ENCODE data around the gene TNRC18.

TNRC18 gene

DNA sequence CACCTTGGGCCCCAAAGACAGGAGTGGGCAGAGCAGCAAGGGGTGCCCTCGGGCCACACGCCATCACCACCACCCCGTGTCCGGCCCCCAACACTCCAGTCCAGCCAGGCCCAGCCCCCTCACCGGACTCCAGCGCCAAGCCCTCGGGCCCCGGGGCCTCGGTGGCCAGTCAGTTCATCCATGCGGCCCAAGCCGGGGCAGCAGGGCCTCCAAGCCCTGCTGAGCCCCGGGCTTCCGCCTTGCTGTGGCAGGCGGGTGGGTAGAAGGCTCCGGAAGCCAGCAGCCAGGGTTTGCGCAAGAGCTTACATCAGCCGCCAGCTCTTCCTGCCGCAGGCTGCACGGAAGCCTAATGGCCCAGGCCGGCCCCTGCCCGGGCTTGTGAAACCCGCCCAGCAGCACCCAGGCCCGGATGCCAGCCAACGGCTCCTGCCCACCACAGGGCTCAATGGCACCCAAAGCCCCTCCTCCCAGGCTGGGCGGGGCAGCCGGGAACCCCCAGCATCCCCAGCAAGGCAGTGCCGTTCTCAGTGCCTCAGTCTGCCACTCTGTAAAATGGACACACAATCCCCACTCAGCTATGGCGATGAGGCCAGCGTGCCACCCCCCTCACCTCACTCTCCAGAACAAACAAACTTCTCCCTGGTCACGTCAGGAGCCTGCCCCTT, 26.5 kb downstream of the TNRC18 start:
- DNase-seq = peak; percentile 80

DNA sequence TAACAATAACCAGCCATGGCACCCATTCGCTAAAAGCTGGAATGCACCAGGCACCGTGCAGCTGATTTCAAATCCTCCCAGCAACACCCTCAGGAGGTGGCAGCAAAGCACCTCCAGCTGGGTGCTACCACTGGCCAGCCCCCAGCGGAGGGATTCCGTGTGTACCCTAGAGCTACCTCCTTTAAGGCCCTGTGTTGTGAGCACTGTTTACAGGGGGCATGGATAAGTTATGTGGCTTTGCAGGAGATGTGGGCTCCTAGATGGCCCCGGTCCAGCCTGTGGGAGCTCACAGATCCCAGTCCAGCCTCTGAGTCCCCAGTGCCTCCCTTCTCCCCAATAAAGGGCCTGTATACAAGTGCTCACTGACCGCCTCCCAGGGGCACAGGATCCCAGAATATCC, 27.1 kb downstream of the TNRC18 start:
- no peak for DNase-seq

GRCh38 chr7:5395246-5395645, 28.4 kb downstream of the TNRC18 start:
- no peak for DNase-seq

DNA sequence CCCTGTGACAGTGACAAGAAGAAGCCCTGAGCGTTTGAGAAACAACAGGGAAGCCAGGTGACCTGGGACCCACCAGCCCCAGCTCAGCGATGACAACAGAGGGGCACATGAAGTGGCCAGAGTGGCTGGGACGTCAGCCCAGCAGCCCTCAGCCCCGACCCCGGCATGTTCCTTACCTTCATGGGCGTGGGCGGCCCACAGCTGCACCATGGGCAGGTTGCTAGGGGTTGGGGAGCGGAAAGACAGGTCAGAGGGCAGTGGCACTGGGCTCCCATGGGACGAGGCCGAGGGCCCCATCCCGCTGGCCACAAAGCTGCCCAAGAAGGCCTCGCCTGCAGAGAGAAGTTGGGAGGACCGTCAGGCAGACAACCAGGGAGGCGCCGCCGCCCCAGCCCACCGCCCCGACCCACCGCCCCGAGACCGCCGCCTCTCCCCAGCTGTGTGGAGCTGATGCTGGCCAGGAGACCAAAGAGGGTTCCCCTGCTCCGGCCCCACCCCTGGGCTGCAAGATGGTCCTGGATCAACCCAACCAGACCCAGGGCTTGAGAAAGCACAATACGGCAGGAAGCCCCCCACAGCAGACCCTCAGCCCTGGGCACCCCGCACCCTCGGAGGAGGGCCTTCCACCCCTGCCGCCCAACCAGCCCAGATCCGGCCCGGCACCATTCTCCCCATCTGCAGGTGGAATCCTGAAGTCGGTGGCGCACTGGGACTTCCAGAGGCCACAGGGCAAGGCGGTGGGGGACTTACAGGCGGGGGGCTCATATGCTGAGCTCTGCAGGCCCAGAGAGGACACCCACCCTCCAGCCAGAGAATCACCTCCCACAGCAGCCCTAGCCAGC, 29.1 kb downstream of the TNRC18 start:
- no peak for DNase-seq

GRCh38 chr7:5393748-5394147, 29.9 kb downstream of the TNRC18 start:
- DNase-seq = no peak

- no peak for DNase-seq
These were observed 30.3 kb downstream of the TNRC18 start for GRCh38 chr7:5393328-5393727.

DNA sequence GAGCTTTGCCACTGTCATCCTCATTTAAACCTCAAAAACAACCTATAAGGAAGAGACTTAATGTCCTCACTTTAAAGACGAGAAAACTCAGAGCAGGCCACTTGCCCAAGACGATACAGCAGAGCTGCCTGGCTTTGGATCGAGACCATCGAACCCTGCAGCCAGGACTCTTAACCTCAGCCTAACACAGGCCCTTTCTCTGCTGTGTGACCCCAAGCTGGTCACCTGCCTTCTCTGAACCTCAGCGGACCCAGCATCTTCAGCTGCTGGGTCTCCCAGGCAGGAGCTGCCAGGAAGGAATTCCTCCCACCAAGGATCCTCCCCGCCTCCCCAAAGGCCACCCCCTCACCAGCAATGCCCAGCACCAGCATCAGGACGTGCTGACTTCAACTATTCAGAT, 32.7 kb downstream of the TNRC18 start:
- no peak for DNase-seq

DNA sequence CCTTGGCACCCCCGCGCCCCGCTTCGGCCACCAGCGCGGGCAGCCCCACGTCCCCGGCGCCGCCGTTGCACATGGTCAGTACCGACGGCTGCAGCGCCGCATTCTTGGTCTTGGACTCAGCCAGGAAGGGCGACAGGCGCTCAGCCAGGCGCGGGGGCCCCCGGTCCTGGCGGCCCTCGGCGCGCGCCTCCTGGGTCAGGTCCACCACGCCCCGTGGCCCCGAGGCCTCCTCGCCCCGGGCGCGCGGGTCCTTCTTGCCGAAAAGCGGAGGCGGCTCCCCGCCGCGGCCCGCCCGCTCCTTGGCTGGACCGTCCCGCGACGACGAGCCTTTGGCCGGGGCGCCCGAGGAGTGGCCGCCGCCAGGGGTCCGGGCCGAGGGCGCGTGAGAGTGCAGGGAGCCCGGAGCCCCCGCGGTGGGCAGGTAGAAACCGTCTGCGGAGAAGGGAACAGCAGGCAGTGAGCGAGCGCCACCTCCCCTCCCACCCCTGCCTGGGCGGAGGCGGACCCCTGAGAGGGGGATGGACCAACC, 34.7 kb downstream of the TNRC18 start:
- DNase-seq = no peak

DNA sequence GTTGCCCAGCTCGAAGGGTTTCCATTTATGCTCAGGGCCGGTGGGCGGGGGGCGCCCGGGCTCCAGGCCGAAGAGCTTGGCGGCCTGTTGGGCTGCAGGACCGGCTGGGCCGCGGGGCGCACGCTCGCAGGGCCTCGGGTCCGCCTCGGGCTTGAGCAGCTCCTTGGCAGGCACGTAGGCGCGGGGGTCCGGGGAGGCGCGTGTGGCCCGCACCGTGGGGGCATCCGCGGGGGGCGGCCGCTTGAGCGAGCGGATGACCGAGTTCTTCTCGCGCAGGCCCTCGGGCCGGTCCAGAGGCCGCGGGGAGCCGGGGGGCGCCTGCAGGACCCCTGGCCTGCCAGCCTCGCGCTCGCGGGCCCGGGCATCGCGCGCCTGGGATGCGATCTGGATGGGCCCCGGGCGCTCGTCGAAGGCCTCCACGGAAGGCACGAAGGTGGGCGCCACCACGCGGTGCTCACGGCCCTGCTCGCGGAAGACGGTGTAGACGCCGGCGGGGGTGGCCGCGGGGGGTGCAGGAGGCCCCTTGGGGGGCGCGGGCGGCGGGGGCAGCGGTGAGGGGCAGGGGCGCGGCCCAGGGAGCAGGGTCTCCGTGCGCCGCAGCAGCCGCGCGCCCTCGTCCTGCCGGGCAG, 35.2 kb downstream of the TNRC18 start:
- DNase-seq = no peak

GRCh38 chr7:5387711-5388245, 35.9 kb downstream of the TNRC18 start:
- no peak for DNase-seq

DNA sequence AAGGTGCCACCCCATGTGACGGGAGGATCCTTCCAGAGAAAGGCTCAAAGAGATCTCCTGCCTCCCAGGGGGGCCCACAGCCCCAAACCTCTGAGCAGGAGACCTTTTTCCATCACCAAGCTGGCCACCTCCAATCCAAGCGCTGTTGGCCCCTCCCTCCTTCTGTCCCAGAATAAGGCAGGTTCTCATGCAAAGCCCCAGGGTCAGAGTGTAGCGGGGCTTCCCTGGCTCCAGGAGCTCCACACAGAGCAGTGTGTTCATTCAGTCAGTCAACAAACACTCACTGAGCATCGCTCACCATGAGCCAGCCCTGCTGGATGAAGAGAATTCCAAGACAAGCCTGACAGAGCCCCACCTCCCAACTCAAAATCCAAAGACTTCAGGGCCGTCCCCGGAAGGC, 39.0 kb downstream of the TNRC18 start:
- DNase-seq = no peak

GRCh38 chr7:5383314-5384098, 40.1 kb downstream of the TNRC18 start:
- DNase-seq = no peak

- peak; percentile 65 for DNase-seq
These were observed 41.2 kb downstream of the TNRC18 start for GRCh38 chr7:5382281-5382892.

DNA sequence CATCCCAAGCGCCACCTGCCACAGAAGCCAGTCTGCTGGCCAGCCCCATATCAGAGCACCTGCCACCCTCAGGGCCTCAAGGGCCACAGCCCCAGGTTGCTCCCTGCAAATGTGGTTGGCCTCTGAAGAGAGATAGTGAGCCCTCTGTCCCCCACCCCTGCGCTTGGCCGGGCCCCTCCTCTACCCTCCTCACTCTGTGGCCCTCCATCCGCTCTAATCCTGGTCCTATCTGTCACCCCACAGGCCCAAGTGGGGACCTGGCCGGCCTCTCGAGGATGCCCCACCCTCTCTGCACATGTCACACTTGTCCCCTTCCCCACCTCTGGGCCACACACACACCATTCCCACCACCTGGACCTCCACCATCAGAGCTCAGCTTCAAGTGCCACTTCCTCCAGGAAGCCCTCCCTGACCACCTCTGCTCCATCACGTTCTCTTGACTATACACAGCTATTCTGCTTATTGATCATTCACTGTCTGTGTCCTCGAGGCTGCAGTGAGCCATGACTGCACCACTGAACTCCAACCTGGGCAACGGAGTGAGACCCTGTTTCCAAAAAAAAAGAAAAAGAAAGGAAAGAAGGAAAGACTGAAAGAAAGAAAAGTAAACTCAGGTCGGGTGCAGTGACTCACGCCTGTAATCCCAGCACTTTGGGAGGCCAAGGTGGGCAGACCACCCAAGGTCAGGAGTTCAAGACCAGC, 42.4 kb downstream of the TNRC18 start:
- no peak for DNase-seq

DNA sequence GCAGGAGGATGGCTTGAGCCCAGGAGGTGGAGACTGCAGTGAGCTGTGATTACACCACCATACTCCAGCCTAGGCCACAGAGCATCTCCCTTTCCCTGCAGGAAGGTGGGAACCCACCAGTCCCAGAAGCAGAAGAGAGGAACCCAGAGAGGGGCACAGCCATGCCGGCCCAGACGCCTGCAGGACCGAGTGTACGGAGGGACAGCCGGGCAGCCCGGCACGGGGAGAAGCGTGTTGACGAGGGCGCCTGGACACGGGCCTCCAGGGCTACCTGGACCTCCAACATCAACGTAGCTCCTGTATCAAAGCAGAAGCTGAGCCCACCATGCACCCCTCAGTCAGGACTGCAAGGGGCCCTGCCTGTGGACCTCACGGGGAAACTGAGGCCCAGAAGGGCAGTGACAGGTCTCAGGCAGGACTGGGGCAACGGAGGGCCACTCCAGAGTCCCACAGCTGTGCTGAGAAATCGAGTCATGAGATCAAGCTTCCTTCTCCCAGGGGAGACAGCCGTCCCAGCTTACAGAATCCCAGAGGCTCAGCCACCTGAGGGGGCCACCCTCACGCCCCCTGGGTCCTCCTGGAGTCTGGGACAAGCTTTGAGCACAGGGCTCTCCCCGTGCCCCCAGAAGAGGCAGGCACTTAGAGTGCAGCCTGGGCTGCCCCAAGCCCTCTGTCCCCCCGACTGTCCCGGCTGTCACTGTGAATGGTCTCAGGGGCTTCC, 43.1 kb downstream of the TNRC18 start:
- DNase-seq = no peak

- no peak for DNase-seq
These were observed 44.1 kb downstream of the TNRC18 start for GRCh38 chr7:5379546-5379945.

DNA sequence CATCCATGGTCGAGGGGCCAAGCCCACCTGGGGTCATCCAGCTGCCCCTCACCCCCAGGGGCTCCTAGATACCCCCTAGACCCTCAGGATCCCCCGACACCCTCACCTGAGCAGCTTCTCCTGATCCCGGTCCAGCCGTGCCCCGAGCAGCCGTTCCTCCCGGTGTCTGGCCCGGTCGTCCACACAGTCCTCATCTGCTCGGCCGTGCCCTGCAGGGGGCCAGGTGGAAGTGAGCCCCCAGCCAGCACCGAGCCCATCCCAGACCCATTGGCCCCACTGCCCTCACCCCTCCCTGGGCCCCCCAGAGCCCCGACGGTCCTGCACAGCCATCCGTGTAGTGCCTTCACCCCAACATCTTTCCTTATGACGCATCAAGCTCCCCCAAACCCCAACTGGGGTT, 45.8 kb downstream of the TNRC18 start:
- DNase-seq = no peak

- DNase-seq = no peak
These were observed 46.4 kb downstream of the TNRC18 start for GRCh38 chr7:5377279-5377678.

DNA sequence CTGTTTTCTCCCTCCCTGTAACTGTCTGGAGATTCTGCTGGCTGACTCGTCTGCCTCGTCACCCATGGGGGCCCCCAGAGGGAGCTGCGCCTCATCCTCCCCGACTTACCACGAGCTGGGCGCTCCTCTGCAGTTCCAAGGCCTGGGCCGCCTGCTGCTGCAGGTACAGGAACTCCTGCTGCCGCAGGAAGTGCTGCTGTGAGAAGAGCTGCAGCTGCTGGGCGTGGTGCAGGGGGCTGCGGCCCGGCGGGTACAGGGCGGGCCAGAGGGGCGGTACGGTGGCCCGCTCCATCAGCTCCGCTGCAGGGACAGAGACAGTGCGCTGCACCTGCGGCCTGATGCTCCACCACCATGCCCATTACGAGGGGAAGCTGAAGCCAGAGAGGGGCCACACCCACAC, 47.7 kb downstream of the TNRC18 start:
- DNase-seq = no peak

DNA sequence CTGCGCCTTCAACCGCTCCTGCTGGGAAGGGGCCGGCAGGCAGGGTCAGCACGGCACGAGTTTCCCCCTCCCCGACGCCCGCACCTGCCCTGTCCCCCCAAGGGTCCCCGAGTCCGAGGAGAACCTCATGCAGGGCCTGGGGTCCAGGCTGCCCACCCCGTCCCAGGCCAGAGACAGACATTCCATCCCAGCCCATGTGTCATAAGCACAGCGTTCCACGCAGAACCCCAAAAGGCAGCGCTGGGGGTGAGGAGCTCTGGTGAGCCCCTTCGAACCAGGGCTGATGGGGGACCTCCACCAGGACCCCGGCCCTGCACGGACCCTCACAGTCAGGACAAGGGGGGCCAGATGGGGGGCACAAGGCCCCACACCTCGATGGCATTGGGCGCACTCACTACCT, 49.2 kb downstream of the TNRC18 start:
- DNase-seq = no peak

DNA sequence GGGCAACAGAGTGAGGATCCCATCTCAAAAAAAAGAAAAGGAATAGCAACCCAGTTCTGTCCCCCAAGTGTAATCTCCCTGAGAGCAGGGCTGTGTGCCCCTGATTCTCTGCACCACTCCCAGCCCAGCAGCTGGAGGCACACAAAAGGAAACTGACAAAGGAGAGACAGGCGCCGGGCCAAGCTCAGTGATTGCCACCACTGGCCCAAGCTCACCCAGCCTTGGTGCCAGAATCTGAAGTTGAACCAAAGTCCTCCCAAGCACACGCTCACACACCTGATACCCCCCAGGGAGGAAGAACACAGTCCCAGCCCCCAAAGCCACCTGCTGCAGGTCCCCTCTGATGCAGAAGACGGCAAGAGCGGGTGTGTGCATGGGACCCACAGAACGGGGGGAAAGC, 50.3 kb downstream of the TNRC18 start:
- DNase-seq = no peak

Measured in femur (tissue), 1 donor.